HG03432 (cell line): ENCODE data around the gene ABTB2.

ENCODE experiments used
- ATAC-seq: cut with Tn5 transposase; IDR thresholded peaks from one replicate; pipeline ENCODE4 v1.9.1; 2021; ENCODE audit warnings: mild to moderate bottlenecking, moderate library complexity; ENCODE audit not compliant: unreplicated experiment

Gene ABTB2

GRCh38 chr11:34155057-34155756 lies 202.6 kb downstream of the ABTB2 start:
- no peak for ATAC-seq

DNA sequence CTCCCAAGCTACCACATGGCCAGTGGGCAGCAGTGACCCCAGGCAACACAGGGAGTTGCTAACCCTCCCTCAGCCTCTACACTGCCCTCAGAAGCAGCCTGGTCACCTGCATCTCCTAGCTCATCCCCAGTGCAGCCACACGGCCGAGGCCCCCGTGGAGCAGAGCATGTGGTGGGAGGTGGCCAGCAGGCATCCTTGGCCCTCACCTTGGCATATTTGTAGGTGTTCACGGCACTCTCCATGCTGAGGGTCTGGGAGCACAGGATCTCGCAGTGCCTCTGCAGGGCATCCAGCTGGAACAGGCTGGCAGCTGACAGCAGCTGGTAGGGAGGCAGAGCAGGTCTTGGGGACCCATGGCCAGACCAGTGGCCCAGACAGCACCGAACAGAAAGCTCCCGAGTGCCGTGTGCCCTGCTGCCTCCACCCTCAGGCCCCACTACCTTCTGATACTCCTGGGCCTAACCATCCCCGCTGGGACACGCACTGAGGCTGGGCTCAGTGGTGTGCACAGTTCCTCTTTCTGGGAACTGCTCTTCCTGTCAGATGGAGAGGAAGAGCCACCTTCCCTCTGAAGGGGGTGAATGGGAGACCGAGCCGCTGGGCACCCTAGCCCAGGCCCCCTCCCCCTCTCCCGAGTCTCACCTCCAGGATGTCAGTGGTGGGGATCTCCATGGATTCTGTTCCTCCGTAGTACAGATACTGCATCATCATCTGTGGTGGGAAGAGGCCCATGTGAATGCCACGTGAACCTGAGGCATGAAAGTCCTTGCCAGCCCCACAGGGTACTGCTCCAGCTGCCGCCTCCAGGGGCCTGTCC lies 203.5 kb downstream of the ABTB2 start:
- peak; percentile 86 for ATAC-seq

DNA sequence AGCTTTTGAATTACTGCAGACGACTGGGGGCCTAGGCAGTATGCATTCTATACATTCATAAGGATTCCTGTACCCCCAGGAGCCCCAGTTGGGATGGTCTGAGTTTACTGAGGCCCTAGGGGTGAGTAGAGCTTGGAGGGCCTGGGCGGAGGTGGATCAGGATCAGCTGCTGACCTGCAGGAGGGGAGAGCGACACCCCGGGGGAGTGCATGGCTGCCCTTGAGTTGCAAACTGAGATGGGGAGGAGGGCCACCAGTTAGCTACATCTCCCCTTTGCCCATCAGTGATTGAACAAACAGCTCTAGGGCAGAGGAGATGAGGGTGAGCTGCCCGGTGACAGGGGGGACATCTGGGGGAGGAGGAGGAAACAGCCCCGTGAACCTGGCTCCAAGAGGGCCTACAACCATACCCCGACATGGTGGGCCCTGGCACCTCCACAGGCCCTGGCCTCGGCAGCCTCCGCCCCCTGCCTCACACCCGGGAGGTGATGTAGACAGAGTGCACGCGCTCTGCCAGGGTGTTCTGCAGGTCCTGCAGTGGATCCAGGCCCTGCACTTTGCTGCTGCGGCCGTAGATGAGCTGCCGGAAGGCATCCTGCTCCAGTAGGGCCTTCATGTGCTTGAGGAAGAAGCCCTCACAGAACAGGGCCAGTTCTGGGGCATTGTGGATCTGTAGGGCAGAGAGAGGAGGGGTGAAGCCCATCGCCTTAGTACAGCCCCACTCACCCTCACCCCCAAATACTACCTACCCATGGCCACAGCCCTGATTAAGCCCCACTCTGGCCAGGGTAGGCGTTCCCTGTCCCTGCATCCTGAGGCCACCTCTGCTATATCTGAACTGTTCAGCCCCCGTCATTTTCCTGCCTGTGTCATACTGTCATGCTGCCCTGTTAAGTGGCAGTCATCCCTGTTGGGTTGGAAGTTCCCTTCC lies 205.6 kb downstream of the ABTB2 start:
- ATAC-seq, result no peak

- no peak for ATAC-seq
Observed at GRCh38 chr11:34151166-34151565, 206.6 kb downstream of the ABTB2 start.

DNA sequence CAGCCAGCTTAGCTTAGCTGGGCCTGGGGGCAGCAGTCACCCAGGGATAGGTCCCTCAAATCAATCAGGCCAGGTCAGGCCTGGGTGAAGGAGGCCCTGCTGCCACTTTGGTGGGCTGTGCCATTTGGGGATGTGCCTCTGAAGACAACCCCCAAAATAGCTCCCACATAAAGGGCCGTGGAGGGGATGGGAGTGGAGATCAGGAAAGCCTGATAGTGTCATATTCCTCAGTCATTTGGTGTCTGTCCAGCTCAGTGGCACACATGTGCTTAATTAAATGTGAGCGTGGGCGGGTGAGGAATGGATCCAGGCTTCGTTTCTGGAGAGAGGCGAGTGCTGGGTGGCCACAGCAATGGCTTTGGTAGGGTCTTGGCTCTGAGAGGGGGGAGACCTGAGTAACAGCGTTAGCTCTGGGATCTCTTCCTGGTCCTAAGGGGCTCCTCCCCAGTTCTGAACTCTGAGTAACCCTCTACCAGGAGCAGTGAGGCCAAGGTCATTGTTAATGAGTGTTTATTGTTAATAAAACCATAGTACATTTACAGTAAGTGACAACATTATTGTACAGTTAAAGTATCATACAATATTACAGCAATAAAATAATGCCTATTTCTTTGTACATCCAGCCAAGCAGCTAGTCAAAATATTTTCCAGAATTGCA lies 207.2 kb downstream of the ABTB2 start:
- ATAC-seq, result no peak

DNA sequence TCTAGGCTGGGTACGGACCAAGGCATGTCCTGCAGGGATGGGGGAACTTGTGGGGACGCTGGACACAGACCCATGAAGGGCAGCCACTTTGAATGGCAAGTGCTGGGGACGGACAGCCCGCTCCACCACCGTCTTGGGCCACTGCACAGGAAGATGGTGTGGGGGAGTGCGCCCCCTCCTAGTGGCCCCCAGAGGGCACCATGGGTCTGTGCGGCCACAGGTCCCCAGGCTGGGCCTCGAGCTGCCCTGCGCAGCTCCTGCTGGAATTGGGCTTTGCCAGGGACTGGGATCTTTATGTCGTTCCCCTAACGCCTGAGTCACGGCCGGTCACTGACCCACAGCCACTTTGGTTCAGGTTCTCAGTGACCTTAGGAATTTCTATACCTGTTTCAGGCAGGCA lies 208.0 kb downstream of the ABTB2 start:
- ATAC-seq, result no peak

GRCh38 chr11:34149274-34149673 lies 208.5 kb downstream of the ABTB2 start:
- no peak for ATAC-seq

DNA sequence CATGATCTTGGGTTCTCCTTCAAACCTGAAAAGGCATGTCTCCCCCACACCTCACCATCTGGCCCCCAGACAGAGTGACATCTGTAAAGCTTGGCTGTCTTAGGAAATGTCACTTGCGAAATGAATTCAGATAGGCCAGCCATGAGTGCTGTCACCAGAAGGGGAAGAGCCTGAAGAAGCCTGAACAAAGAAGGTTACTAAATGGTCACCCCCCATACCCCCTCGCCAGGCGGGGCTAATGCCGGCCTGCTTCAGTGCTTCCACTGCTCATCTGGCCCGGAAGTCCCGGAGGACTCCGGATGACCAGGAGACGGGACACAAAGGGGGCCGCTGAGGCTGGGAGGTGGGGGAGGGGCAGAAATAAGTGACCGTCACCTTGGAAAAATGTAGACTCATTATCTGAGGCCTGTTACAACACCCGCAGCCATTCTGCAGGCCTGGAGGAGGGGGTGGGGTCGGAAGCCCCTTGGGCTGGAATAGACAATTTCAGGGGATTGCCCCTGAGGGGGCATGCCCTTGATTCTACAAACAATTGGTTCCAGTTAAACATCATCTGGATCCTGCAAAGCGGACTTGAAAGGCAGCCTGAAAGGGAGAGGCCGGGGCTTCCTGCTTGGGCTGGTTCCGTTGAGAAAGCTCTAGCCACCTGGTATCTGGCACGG lies 209.2 kb downstream of the ABTB2 start:
- ATAC-seq, result no peak

- no peak for ATAC-seq
Observed at GRCh38 chr11:34147581-34147980, 210.2 kb downstream of the ABTB2 start.

GRCh38 chr11:34146866-34147265 lies 210.9 kb downstream of the ABTB2 start:
- ATAC-seq, result no peak

- no peak for ATAC-seq
Observed at GRCh38 chr11:34146411-34146810, 211.4 kb downstream of the ABTB2 start.

- ATAC-seq, result peak; percentile 72
Observed at GRCh38 chr11:34145847-34146381, 211.9 kb downstream of the ABTB2 start.

GRCh38 chr11:34145073-34145472 lies 212.7 kb downstream of the ABTB2 start:
- peak; percentile 71 for ATAC-seq

DNA sequence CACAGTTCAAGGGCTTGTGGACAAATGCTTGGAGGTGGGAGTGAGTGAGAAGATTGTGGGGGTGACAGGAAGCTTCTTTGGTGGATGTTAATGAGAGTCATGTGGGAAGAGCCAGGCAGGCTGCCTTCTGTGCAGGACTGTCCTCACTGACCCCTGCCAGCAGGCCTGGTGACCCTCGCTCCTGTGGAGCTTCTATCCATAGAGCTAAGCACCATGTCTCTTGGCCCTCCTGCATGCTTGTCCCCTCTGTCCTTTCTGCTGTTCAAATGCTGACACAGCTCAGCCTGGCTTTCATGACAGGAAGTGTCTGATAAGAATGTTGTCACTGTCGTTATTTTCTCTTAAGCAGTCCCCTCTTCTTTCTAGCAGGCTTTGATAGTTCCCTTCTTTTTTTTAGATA lies 214.8 kb downstream of the ABTB2 start:
- ATAC-seq, result no peak

- ATAC-seq, result no peak
Observed at GRCh38 chr11:34140149-34140548, 217.7 kb downstream of the ABTB2 start.

GRCh38 chr11:34139346-34139745 lies 218.5 kb downstream of the ABTB2 start:
- ATAC-seq, result no peak

DNA sequence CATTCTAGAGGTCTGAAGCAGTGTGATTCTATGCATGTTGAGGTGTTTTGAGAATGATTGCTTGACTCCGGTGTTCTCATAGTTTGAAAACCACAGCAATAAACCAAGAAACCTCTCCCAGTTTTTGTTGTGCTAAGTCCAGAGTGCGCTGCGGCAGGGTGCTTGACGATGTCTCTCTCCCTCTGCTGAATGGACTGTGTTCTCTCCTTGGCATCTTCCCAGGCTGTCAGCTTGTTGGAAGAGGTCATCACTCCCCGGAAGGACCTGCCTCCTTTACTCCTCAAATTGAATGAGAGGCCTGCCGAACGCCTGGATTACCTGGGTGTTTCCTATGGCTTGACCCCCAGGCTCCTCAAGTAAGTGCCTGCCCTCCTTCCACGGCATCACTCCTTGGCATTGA lies 221.4 kb downstream of the ABTB2 start:
- ATAC-seq, result no peak

GRCh38 chr11:34135439-34135838 lies 222.4 kb downstream of the ABTB2 start:
- no peak for ATAC-seq

- ATAC-seq, result peak; percentile 57
Observed at GRCh38 chr11:34134765-34135164, 223.0 kb downstream of the ABTB2 start.
